Spleen (tissue), 11 donors: Measurements from ENCODE around the gene CCDC137. TPM values are rescaled to one million over a fixed set of nuclear protein-coding genes. Genes with fewer than 3 reads are reported as not detected.

Experiments used
- DNase-seq: peaks from one replicate; pipeline ENCODE4 v3.0.0-alpha.2; 2020
- H3K27ac ChIP-seq, 8 donors: fragments of 200-600 bp; sonication (generic) in 7 of 8; 1 replicate in 4 of 8; 2 replicates in 4 of 8; pipeline versions ENCODE4 v1.5.0 to v1.8.0; 2016 to 2021; ENCODE audit warnings: inconsistent platforms in 4 of 8, mild to moderate bottlenecking in 4 of 8, moderate library complexity in 1 of 8
- H3K27me3 ChIP-seq, 7 donors: fragments of 200-600 bp; sonication (generic) in 6 of 7; replicated peaks in 1 of 7; 1 replicate in 4 of 7; 2 replicates in 3 of 7; pipeline versions ENCODE4 v1.5.0 to v1.8.0; 2016 to 2021; ENCODE audit warnings: inconsistent platforms in 3 of 7, mild to moderate bottlenecking in 1 of 7
- H3K36me3 ChIP-seq, 6 donors: fragments of 200-600 bp; sonication (generic) in 5 of 6; 1 replicate in 4 of 6; 2 replicates in 2 of 6; pipeline versions ENCODE4 v1.5.0 to v1.8.0; 2016 to 2021; ENCODE audit warnings: inconsistent platforms in 2 of 6
- H3K4me1 ChIP-seq, 6 donors: fragments of 200-600 bp; sonication (generic) in 5 of 6; 1 replicate in 3 of 6; 2 replicates in 3 of 6; pipeline versions ENCODE4 v1.5.0 to v1.8.0; 2016 to 2021; ENCODE audit warnings: inconsistent platforms in 3 of 6
- H3K4me3 ChIP-seq, 8 donors: fragments of 200-600 bp; sonication (generic) in 7 of 8; 1 replicate in 4 of 8; 2 replicates in 4 of 8; pipeline versions ENCODE4 v1.5.0 to v1.8.0; 2016 to 2021; ENCODE audit warnings: inconsistent platforms in 4 of 8, mild to moderate bottlenecking in 4 of 8, moderate library complexity in 2 of 8
- H3K9me3 ChIP-seq, 8 donors: fragments of 200-600 bp; sonication (generic) in 7 of 8; 1 replicate in 4 of 8; 2 replicates in 4 of 8; pipeline versions ENCODE4 v1.5.0 to v1.8.0; 2016 to 2021; ENCODE audit warnings: inconsistent platforms in 4 of 8
- CTCF ChIP-seq, 11 experiments: fragments of 200-600 bp in 7 of 11; fragments of 450-650 bp in 4 of 11; sonication (generic) in 4 of 11; IDR thresholded peaks in 8 of 11; conservative IDR thresholded peaks in 3 of 11; 1 replicate in 7 of 11; 2 replicates in 4 of 11; pipeline versions ENCODE4 v1.4.0 to v1.8.0; 2016 to 2021; ENCODE audit warnings: antibody characterized with exemption in 11 of 11, inconsistent platforms in 4 of 11, mild to moderate bottlenecking in 1 of 11
- POLR2A ChIP-seq, 3 donors: fragments of 450-650 bp; IDR thresholded peaks; one replicate each; pipeline ENCODE4 v1.5.1; 2017; ENCODE audit warnings: antibody characterized with exemption in 3 of 3, mild to moderate bottlenecking in 1 of 3
- POLR2AphosphoS5 ChIP-seq, 3 donors: sonication (generic); formaldehyde crosslinking; IDR thresholded peaks; one replicate each; pipeline ENCODE4 v1.5.1; 2017; ENCODE audit warnings: antibody characterized with exemption in 3 of 3
- WGBS, 5 donors: extraction: QIAGEN DNeasy Blood & Tissue Kit in 3 of 5; methylation state at CpG; one replicate each; pipeline versions ENCODE4 v1.1.5 to v1.1.7; 2013 to 2018; 5-methylcytosine and 5-hydroxymethylcytosine counted together
- intact Hi-C: fragments of 100-400 bp; cut with DNase I; formaldehyde crosslinking; loops from one replicate; pipeline ENCODE4 v1.15.0; 2023; ENCODE audit warnings: low total_unique reads
- polyA plus RNA-seq, 3 donors: library from polyadenylated mRNA; stranded (reverse); fragments of 200-250 nt; gene quantifications; one replicate each; pipeline ENCODE4 v1.2.1, GENCODE V29; 2013
- total RNA-seq, 7 donors: library from RNA; depleted of rRNA in 3 of 7; stranded (reverse); fragments of >200 nt in 3 of 7; fragmentation: NEBNext Ultra II Directional in 4 of 7; extraction: Animal tissue kit (Norgen Biotek cat#: 25700) in 4 of 7; gene quantifications; one replicate each; pipeline versions ENCODE4 v1.1.0 to v1.2.1, GENCODE V29; 2016 to 2021
- donor health status: healthy with polysubstance abuse.
- donor health status: DM: no; HTN: no; CAD: no; lungs with moderate emphysema.
- donor health status: DM: no; HTN: no; CAD: no.
- donor health status: Bipolar disorder and iron deficiency.
- donor health status: healthy.
- donor health status: DM: no; HTN: no; CAD: no.
- donor health status: DM: yes; HTN: yes; CAD: no.

The CCDC137 gene
- total and polyA plus RNA-seq, 10 donors: 10.7 to 40.1 (median 19.9) TPM

- Histone ChIP-seq H3K9me3 (no peaks in the 10 kb centered on the region), H3K4me3 (no peak overlapping the region), H3K36me3 (no peaks in the 10 kb centered on the region), H3K4me1 (peaks cover 0 to 42% (median 12%) of the 10 kb centered on the region in 6 donors), H3K27me3 (peaks cover 0 to 49% (median 13%) of the 10 kb centered on the region in 7 donors), H3K27ac (no peak overlapping the region)
- intact Hi-C loops: no loop called here
- no peak for DNase-seq
- 74 to 84% (median 77%) methylated on average over 7 to 18 of the region's 18 CpGs for WGBS, 5 donors
- TF ChIP-seq CTCF (IDR thresholded peaks at IDR 0.05 in 8 of 11, conservative IDR thresholded peaks at IDR 0.05 in 3 of 11) (no peak), POLR2A (IDR thresholded peaks at IDR 0.05) (no peak), POLR2AphosphoS5 (IDR thresholded peaks at IDR 0.05) (no peak)
Observed at GRCh38 chr17:81655378-81656117, 11.0 kb upstream of the CCDC137 start.

DNA sequence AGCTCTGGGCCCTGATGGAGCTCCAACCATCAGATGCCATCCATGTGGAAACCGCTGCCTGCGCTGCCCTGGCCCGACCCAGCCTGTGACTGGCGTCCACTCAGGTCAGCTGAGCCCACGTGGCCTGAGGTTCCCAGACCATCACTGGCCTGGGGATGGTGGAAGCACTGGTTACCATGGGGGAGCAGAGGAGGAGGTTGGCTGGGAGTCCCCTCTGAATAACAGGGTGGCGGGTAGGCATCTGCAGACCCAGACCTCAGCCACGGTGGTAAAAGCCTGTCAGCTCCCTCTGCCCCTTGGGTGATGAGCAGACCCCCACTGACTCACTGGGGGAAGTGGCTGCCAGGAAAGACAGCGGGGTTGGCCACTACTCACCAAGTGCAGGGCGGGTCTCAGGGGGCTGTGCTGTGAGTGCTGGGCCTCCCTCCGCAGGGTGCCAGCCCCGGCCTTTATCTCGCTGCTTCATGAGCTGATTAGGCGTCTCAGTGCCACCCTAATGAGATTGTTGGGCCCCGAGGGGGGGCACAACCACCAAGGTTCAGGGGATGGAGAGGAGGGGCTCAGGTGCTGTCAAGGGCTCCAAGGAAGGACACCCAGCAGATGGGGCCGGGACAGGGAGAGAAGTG is 10.3 kb upstream of the CCDC137 start, which contains the start of gene PDE6G:
TSS of gene PDE6G (minus strand) at position 425 of the 626 bp plus-strand sequence. CDS start 3,237 bp downstream, outside the sequence.
- no peak for DNase-seq
- no peak for TF ChIP-seq POLR2AphosphoS5 (IDR thresholded peaks at IDR 0.05)
- no peak for TF ChIP-seq POLR2A (IDR thresholded peaks at IDR 0.05)
- TF ChIP-seq CTCF (IDR thresholded peaks at IDR 0.05 in 8 of 11, conservative IDR thresholded peaks at IDR 0.05 in 3 of 11): no peak

DNA sequence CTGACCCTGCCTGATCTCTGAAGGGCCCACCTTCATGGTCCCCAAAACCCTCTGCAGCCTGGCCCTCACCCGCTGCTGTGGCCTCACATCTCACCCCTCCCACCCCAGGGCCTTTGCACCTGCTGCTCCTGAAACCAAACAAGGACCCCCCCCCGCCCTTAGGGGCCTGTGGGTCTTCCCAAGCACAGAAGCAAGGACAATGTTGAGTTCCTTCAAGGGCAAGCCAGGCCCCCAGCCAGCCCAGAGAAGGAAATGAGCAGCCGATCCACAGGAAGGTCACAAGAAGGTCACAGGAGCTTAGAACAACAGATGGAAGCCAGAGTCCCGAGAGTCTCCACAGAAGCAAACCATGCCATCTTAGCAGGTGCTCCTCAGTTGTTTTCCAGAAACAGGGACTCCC is 9.7 kb upstream of the CCDC137 start:
- H3K4me1 ChIP-seq: peaks cover 0 to 42% (median 12%) of the 10 kb centered on the region in 6 donors
- H3K27me3 ChIP-seq: peaks cover 0 to 36% (median 10%) of the 10 kb centered on the region in 7 donors
- no peak overlapping the region for H3K4me3 ChIP-seq
- no peaks in the 10 kb centered on the region for H3K36me3 ChIP-seq
- TF ChIP-seq CTCF (IDR thresholded peaks at IDR 0.05 in 8 of 11, conservative IDR thresholded peaks at IDR 0.05 in 3 of 11) (no peak), POLR2A (IDR thresholded peaks at IDR 0.05) (no peak), POLR2AphosphoS5 (IDR thresholded peaks at IDR 0.05) (no peak)
- intact Hi-C loops: no loop called here
- no peak overlapping the region for H3K27ac ChIP-seq
- no peak for DNase-seq
- no peaks in the 10 kb centered on the region for H3K9me3 ChIP-seq
- 43 to 62% (median 49%) methylated on average over 3 to 4 of the region's 4 CpGs for WGBS, 5 donors

More for the DNA sequence above, 10.3 kb upstream of the CCDC137 start, which contains the start of gene PDE6G:
- no peak within 1 kb of the TSS for H3K4me3 ChIP-seq
- intact Hi-C loops: no loop called here
- H3K9me3 ChIP-seq: no peaks in the 10 kb centered on the region
- H3K27me3 ChIP-seq: peaks cover 0 to 42% (median 10%) of the 10 kb centered on the region in 7 donors
- 85 to 95% (median 92%) methylated on average over 11 to 15 of the region's 15 CpGs for WGBS, 5 donors
- peaks cover 0 to 42% (median 12%) of the 10 kb centered on the region in 6 donors for H3K4me1 ChIP-seq
- no peak within 1 kb of the TSS for H3K27ac ChIP-seq
- H3K36me3 ChIP-seq: no peaks in the 10 kb centered on the region

DNA sequence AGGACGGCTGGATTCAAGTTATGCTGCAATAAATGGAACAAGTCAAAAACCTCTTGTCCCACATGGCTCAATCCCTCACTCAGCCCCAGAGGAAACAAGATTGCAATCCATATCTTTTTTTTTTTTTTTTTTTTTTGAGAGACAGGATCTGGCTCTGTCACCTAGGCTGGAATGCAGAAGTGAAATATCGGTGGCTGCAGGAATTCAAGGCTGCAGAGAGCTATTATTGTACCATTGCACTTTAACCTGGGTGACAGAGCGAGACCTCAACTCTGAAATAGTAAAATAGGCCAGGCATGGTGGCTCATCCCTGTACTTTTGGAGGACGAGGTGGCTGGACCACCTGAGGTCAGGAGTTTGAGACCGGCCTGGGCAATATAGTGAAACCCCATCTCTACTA is 7.5 kb upstream of the CCDC137 start:
- Histone ChIP-seq H3K36me3 (peaks cover 0 to 3% (median 0%) of the 10 kb centered on the region in 6 donors), H3K27ac (no peak overlapping the region), H3K4me3 (no peak overlapping the region), H3K4me1 (peaks cover 0 to 47% (median 3%) of the 10 kb centered on the region in 6 donors), H3K9me3 (no peaks in the 10 kb centered on the region), H3K27me3 (peaks cover 0 to 16% (median under 1%) of the 10 kb centered on the region in 7 donors)
- 72 to 92% (median 77%) methylated on average over 5 of the region's 5 CpGs for WGBS, 5 donors
- TF ChIP-seq CTCF (IDR thresholded peaks at IDR 0.05 in 8 of 11, conservative IDR thresholded peaks at IDR 0.05 in 3 of 11) (no peak), POLR2A (IDR thresholded peaks at IDR 0.05) (no peak), POLR2AphosphoS5 (IDR thresholded peaks at IDR 0.05) (no peak)
- intact Hi-C loops: no loop called here
- no peak for DNase-seq
